GM12891 (cell line): Measurements from ENCODE around the gene ZNF296.

Source experiments
- POLR2A ChIP-seq: IDR thresholded peaks from 2 replicates; pipeline ENCODE4 v1.6.1; 2011; ENCODE audit warnings: low read depth, low read length, control low read depth
- POLR2AphosphoS5 ChIP-seq: IDR thresholded peaks from 2 replicates; pipeline ENCODE4 v1.6.1; 2011; ENCODE audit warnings: low read depth, low read length, control low read depth
- POU2F2 ChIP-seq: IDR thresholded peaks from 2 replicates; pipeline ENCODE4 v1.6.1; 2011; ENCODE audit warnings: low read depth, mild to moderate bottlenecking, control low read depth, low read length, moderate library complexity
- SPI1 ChIP-seq: IDR thresholded peaks from 2 replicates; pipeline ENCODE4 v1.6.1; 2011; ENCODE audit warnings: low read depth, low read length, control low read depth
- TAF1 ChIP-seq: IDR thresholded peaks from 2 replicates; pipeline ENCODE4 v1.6.1; 2011; ENCODE audit warnings: low read depth, low read length, control low read depth

DNA sequence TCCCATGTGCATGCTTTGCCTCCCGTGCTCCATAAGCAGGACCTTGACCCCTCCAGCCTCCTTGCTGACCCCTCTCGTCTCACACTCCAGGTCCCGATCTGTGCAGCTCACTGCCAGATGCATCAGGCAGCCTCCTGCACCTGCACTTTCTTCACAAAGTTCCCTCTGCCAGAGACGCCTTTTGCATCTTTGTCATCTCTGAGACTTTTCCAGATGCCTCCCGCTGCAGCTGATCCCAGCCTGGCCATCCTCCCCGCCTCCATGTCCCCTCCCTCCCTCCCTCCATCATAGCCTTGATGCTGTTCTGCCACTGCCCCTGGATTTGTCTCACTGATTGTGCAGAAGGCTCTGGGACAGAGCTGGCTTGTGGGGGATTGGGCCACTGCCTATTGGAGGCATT, 46.6 kb upstream of the ZNF296 start:
- no peak for TF ChIP-seq POLR2A
- TF ChIP-seq POU2F2 = no peak
- TF ChIP-seq TAF1 = no peak
- TF ChIP-seq POLR2AphosphoS5 = no peak
- TF ChIP-seq SPI1 = no peak
